ENCODE data around the gene ALPL. TPM values are rescaled to one million over a fixed set of nuclear protein-coding genes. Genes with fewer than 3 reads are reported as not detected.
A peak's percentile ranks its signal among the peaks of the same experiment; 100 is the strongest.

The ALPL gene
- total RNA-seq, 2 donors from 2014 or later, result 6.3 to 15.6 TPM

- H3K27me3 ChIP-seq (replicated peaks; ENCODE audit: insufficient read depth), result no peaks in the 10 kb centered on the region
- WGBS, result 61% methylated on average over 13 of the region's 13 CpGs
- no peak for TF ChIP-seq POLR2AphosphoS5 (IDR thresholded peaks at IDR 0.05)
- no peak overlapping the region for H3K4me3 ChIP-seq
- H3K36me3 ChIP-seq, result no peaks in the 10 kb centered on the region
- DNase-seq (ENCODE audit: low spot score), result no peak
- no peak overlapping the region for H3K27ac ChIP-seq
- intact Hi-C loops (cut with DNase I), result no loop called here
- H3K9me3 ChIP-seq, result no peaks in the 10 kb centered on the region
- H3K4me1 ChIP-seq (replicated peaks), result no peaks in the 10 kb centered on the region
Measured at GRCh38 chr1:21590934-21591333, 81.7 kb downstream of the ALPL start.

- Histone ChIP-seq H3K27ac (no peak overlapping the region), H3K4me3 (no peak overlapping the region), H3K36me3 (no peaks in the 10 kb centered on the region), H3K27me3 (replicated peaks; ENCODE audit: insufficient read depth) (no peaks in the 10 kb centered on the region), H3K4me1 (replicated peaks) (no peaks in the 10 kb centered on the region), H3K9me3 (no peaks in the 10 kb centered on the region)
- peak; percentile 49 for DNase-seq (ENCODE audit: low spot score)
- intact Hi-C loops (cut with DNase I), result no loop called here
- TF ChIP-seq CTCF (IDR thresholded peaks at IDR 0.05), result no peak
- no peak for TF ChIP-seq POLR2A (IDR thresholded peaks at IDR 0.05)
- no peak for TF ChIP-seq POLR2AphosphoS5 (IDR thresholded peaks at IDR 0.05)
- 58% methylated on average over 12 of the region's 12 CpGs for WGBS
Measured at GRCh38 chr1:21592086-21592865, 83.1 kb downstream of the ALPL start.

DNA sequence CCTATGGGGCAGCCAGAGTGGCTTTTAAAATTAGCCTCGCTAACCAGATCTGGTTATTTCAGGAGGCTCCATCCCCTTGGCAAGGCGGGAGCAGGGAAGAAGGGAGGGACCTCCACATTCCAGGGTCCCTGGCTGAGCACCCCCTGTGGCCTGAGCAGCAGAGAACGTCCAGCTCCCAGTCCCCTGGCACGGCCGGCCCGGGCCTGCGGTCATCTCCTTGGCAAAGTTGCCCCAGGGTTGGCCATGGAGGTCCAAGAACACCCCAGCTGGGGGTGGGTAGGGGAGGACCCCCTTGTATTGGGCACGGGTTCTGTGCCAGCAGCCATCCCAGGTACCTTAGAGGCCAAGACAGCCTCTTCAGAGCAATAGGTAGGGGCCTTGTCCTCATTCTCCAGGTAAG is 84.0 kb downstream of the ALPL start:
- WGBS, result 83% methylated on average over 8 of the region's 8 CpGs
- Histone ChIP-seq H3K36me3 (no peaks in the 10 kb centered on the region), H3K9me3 (no peaks in the 10 kb centered on the region), H3K4me1 (replicated peaks) (no peaks in the 10 kb centered on the region), H3K27ac (no peak overlapping the region), H3K27me3 (replicated peaks; ENCODE audit: insufficient read depth) (no peaks in the 10 kb centered on the region), H3K4me3 (no peak overlapping the region)
- no peak for DNase-seq (ENCODE audit: low spot score)
- intact Hi-C loops (cut with DNase I), result no loop called here
- TF ChIP-seq POLR2AphosphoS5 (IDR thresholded peaks at IDR 0.05) (no peak), POLR2A (IDR thresholded peaks at IDR 0.05) (no peak), CTCF (IDR thresholded peaks at IDR 0.05) (no peak)

- Histone ChIP-seq H3K4me1 (replicated peaks) (no peaks in the 10 kb centered on the region), H3K4me3 (no peak overlapping the region), H3K36me3 (no peaks in the 10 kb centered on the region), H3K27me3 (replicated peaks; ENCODE audit: insufficient read depth) (no peaks in the 10 kb centered on the region), H3K9me3 (no peaks in the 10 kb centered on the region), H3K27ac (no peak overlapping the region)
- TF ChIP-seq POLR2A (IDR thresholded peaks at IDR 0.05) (no peak), POLR2AphosphoS5 (IDR thresholded peaks at IDR 0.05) (no peak), CTCF (IDR thresholded peaks at IDR 0.05) (no peak)
- intact Hi-C loops (cut with DNase I), result no loop called here
- DNase-seq (ENCODE audit: low spot score), result no peak
- 74% methylated on average over 11 of the region's 11 CpGs for WGBS
Measured at GRCh38 chr1:21594501-21594900, 85.3 kb downstream of the ALPL start.

- 70% methylated on average over 25 of the region's 26 CpGs for WGBS
- H3K4me3 ChIP-seq, result no peak overlapping the region
- intact Hi-C loops (cut with DNase I), result no loop called here
- no peaks in the 10 kb centered on the region for H3K4me1 ChIP-seq (replicated peaks)
- no peak for DNase-seq (ENCODE audit: low spot score)
- no peaks in the 10 kb centered on the region for H3K27me3 ChIP-seq (replicated peaks; ENCODE audit: insufficient read depth)
- TF ChIP-seq CTCF (IDR thresholded peaks at IDR 0.05) (peak in 3 of 4 experiments; percentile 30 to 61 (median 44)), POLR2AphosphoS5 (IDR thresholded peaks at IDR 0.05) (no peak)
- no peaks in the 10 kb centered on the region for H3K9me3 ChIP-seq
- H3K36me3 ChIP-seq, result no peaks in the 10 kb centered on the region
- H3K27ac ChIP-seq, result no peak overlapping the region
Measured at GRCh38 chr1:21594935-21595897, 86.0 kb downstream of the ALPL start.

All from prostate gland (tissue), 2 donors.